GM12864 (cell line): Measurements from ENCODE around the gene PEX1.
A peak's percentile ranks its signal among the peaks of the same experiment; 100 is the strongest.

Experiments
- DNase-seq: peaks from one replicate; pipeline ENCODE4 v3.0.0-alpha.2; 2011; ENCODE audit warnings: low read depth
- H3K4me3 ChIP-seq: 2 replicates; pipeline ENCODE4 v1.5.1; 2011; ENCODE audit warnings: mild to moderate bottlenecking, low read depth, low read length, control low read depth
- TF ChIP-seq, protein P1 (sequence below): IDR thresholded peaks from 2 replicates; pipeline ENCODE4 v1.5.1; 2011; ENCODE audit warnings: low read depth, mild to moderate bottlenecking, moderate library complexity, low read length, control low read depth, inconsistent platforms; ENCODE audit errors: missing control alignments

PEX1 gene

DNA sequence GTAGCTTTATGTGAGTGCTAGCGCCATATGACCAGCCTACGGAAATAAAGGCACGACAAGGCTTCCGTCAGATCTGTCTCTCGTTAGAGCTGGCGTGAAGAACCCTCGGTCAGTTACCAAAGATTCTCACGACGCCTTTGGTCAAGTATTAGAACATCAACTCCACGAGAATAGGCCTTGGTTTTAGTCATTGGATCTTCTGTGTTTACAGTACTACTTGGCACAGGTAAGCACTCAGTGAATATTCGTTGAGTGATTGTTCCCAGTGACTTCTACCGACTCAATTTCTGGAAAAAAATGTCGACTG lies 591 bp upstream of the PEX1 start:
- peak overlapping the region; percentile 80 for H3K4me3 ChIP-seq
- DNase-seq: no peak
- TF ChIP-seq, protein P1, sequence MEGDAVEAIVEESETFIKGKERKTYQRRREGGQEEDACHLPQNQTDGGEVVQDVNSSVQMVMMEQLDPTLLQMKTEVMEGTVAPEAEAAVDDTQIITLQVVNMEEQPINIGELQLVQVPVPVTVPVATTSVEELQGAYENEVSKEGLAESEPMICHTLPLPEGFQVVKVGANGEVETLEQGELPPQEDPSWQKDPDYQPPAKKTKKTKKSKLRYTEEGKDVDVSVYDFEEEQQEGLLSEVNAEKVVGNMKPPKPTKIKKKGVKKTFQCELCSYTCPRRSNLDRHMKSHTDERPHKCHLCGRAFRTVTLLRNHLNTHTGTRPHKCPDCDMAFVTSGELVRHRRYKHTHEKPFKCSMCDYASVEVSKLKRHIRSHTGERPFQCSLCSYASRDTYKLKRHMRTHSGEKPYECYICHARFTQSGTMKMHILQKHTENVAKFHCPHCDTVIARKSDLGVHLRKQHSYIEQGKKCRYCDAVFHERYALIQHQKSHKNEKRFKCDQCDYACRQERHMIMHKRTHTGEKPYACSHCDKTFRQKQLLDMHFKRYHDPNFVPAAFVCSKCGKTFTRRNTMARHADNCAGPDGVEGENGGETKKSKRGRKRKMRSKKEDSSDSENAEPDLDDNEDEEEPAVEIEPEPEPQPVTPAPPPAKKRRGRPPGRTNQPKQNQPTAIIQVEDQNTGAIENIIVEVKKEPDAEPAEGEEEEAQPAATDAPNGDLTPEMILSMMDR: no peak

DNA sequence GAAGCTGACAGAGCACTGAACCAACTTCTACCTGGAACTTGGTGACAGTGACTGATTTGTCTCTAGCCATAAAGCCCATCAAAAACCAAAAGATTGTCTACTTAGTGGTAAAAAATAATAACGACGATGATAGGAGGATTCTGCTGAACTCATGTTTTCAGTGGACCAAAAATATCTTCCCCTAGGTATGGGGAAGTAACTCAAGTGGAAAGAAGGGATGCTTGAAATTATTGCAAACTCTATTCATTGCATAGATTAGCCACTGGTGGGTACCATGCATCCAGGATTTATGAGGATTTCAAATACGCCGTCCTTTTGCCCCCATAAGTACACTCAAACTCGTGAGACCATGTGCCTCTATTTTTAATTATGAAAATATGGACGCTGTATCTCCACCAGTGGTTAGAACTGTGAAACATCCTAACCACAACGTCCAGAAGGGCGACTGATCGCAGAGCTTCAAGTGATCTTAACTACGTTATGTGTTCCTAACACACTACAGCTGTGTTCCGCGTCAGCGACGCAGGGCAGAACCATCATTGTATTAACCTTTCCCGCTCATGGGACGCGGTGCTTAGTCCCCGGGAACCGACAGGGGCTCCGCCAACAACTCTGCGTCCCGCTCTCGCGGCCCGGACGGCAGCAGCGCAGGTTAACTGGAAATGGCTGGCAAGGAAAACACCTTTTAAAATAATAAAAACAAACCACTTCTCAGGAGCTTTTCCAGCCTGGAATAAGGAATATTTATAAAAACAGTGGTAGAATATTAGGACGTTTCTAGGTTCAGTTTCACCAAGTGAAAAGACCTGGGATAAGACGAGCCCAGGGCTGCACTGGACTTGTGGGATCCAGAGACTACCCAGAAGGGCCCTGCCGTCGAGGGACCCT lies 776 bp downstream of the PEX1 start:
- TF ChIP-seq, protein P1: no peak
- DNase-seq: peak; percentile 42
- peak overlapping the region; percentile 80 for H3K4me3 ChIP-seq

DNA sequence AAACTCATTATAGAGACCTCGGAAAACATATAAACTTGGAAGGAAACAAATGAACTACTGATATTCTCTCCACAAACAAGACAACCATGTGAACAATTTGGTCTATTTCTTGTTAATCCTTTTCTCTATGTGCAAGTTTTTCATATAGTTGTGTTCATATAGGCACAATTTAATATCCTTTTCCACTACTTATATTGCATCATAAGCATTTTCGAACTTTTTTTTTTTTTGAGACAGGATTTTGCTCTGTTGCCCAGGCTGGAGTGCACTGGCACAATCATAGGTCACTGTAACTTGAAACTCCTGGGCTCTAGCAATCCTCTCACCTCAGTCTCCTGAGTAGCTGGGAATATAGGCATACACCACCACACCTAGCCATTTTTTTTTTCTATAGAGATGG lies 5.2 kb downstream of the PEX1 start:
- TF ChIP-seq, protein P1: no peak
- no peak overlapping the region for H3K4me3 ChIP-seq
- DNase-seq: no peak

DNA sequence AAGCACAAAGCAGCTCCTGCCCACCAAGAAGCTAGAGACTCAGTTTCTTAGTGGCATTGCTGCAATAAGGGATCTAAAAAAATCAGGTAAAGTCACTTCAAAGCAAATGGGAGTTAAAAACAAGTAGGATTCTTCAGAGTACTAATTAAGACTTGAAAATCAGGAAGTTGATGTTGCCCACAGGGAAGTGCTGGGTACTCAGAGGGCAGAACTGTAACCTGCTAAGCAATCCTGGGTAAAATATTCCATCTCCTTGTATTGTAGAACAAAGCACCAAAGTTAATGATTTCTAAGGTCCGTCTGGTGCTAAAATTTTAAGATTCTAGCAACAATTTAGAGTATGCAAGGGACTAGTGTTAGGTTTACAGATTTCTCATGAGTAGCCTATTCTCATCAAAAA lies 8.3 kb downstream of the PEX1 start:
- DNase-seq: no peak
- H3K4me3 ChIP-seq: no peak overlapping the region
- TF ChIP-seq, protein P1: no peak

DNA sequence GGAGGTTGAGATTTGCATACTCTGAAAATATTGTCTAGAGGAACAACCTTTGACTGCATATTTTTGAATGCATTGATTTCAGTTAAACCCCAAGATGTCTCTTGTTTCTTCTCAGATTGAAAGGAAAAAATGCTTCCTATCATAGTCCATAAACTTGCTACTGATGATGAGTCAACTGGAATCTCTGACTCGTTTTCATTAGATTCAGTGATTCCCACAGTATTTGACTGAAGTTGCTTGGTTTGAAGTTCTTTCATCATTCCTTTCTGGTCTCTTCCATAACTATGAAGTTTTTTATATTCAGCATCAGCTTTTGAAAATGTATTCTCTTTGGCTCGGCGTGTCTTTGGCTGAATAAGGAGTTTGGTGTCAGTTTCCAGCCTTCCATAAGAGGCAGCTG lies 10.7 kb downstream of the PEX1 start:
- H3K4me3 ChIP-seq: no peak overlapping the region
- DNase-seq: no peak
- TF ChIP-seq, protein P1: no peak

DNA sequence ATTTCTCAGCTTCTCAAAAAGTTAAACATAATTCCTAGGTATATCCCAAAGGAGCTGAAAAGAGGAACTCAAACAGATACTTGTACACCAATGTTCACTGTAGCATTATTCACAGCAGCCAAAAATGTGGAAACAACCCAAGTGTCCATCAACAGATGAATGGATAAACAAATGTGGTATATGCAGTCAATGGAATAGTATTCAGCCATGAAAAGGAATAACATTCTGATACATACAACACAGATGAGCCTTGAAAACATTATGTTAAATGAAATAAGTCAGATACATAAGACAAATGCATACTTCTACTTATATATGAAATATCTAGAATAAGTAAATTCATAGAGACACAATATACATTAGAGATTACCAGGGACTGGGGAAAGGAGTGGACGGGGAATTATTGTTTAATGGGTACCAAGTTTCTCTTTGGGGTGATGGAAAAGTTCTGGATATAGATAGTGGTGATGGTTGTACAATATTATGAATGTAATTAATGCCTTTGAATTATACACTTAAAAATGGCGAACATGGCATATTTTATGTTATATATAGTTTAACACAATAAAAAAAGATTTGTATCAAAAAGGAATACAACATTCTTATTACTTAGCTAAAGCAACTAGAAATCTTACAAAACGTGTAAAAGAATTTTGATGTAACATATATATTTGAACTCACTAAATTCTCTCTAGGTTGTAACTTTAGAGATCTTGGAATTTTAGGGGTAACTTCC lies 15.0 kb downstream of the PEX1 start:
- H3K4me3 ChIP-seq: no peak overlapping the region
- TF ChIP-seq, protein P1: no peak
- DNase-seq: no peak
